ENCODE results near the gene EXOC3. TPM values are rescaled to one million over a fixed set of nuclear protein-coding genes. Genes with fewer than 3 reads are reported as not detected.

EXOC3 gene
- total and polyA plus RNA-seq, 10 of the 15 experiments (the other 5 are each of a cell fraction or from before 2014, with no cell fraction given), result 1.6 to 53.0 (median 27.9) TPM

DNA sequence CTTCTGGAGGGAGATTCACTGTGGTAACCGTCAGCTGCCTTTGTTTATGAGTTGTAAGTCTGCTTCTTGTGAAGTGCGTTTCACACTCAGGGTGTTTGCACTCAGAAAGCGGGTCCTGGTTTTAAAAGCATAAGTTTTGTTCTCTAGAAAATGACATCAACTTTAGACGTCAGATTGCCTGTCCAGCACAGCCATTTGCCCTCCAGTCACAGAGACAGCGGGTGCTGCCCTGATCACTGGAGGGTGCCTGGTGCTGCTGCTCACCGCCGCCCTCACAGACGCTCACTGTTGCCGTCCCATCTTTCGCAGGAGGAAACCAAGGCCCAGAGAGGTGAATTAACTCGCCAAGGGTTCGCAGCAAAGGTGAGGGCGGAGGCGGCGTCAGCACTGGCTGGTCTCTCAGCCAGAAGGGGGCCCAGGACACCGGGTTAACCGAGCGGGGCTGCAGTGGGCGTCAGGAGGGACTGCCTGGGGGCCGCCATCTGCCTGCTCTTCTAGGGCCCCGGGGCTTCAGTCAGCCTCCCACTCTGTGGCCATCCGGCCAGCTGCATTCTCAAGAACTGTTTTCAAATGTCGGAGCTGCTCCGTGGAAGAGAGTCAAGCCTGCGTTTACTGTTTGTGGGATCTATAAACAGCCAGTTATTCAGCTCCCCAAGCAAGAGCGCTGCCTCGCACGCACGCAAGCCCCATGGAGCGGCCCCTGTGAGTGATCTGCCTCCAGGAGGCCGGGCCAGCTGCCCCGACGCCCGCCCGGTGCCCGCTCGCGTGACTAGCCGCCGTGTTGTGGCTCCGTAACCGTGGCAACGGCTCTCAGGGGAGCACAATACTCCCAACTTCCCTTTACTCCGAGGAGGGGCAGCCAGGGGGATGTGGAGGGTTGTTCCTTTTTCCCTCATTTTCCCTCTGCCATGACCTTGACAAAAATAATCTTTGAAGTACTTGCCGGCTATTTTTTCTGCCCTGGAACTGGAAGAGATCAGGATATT lies 43.4 kb upstream of the EXOC3 start:
- CTCF ChIA-PET, result interaction anchor here (0.6 to 1.1 kb wide), 2 partner anchors 31 to 53 kb away, joined by 3 to 4 read pairs; no protein-coding TSS in a partner anchor
- peak overlapping the region; percentile 68 for H3K9ac ChIP-seq (ENCODE audit: control insufficient read depth, insufficient read depth, low read length)
- TSS peak; percentile 99 for BruUV-seq (replicated peaks)
- peak overlapping the region; percentile 46 for H2AFZ ChIP-seq (ENCODE audit: control insufficient read depth, low read depth, low read length)
- H3K27me3 ChIP-seq (replicated peaks in 1 of 2; ENCODE audit: control insufficient read depth in 2 of 2, insufficient read depth in 2 of 2, low read length in 1 of 2), result no peaks in the 10 kb centered on the region
- RAD21 ChIA-PET (ENCODE audit: unreplicated experiment), result interaction anchor here (1.0 to 2.8 kb wide), 3 partner anchors 25 to 83 kb away, joined by 8 to 10 read pairs (median 9); no protein-coding TSS in a partner anchor
- intact Hi-C loops (cut with micrococcal nuclease; ENCODE audit: unreplicated experiment), result no loop called here
- peaks cover 5% of the 10 kb centered on the region; the same call in 2 of the 3 replicates for H3K9me3 ChIP-seq (replicated peaks; ENCODE audit: control insufficient read depth, insufficient read depth, low read length)
- H4K20me1 ChIP-seq (ENCODE audit: control insufficient read depth, insufficient read depth), result no peaks in the 10 kb centered on the region
- in situ Hi-C loops (cut with MboI), result no loop called here
- WGBS (ENCODE audit: insufficient coverage, insufficient replicate concordance, low lambda C conversion rate, missing lambda C conversion rate), result 28% methylated on average over 44 of the region's 45 CpGs
- FAIRE-seq (peak; percentile 96), DNase-seq (ENCODE audit: low read depth, low spot score) (peak; percentile 49), ATAC-seq (peak; percentile 87)
- H3K36me3 ChIP-seq (ENCODE audit: control insufficient read depth in 2 of 2, insufficient read depth in 2 of 2, low read length in 1 of 2), result peaks cover 3 to 20% of the 10 kb centered on the region in 2 experiments; a peak in 3 of 4 replicates
- peak overlapping the region; percentile 74 for H3K4me2 ChIP-seq (ENCODE audit: control insufficient read depth, insufficient read depth)
- H3K27ac ChIP-seq (ENCODE audit: control insufficient read depth, insufficient read depth), result peak overlapping the region; percentile 95
- POLR2A ChIA-PET, result interaction anchor here (1.1 to 1.6 kb wide), 2 partner anchors 25 to 27 kb away, joined by 3 to 5 read pairs; no protein-coding TSS in a partner anchor
- SMC1A ChIA-PET (ENCODE audit: uncharacterized antibody, unreplicated experiment), result interaction anchor here (0.7 to 1.6 kb wide), 6 partner anchors 25 to 80 kb away, joined by 3 to 5 read pairs (median 4); no protein-coding TSS in a partner anchor
- H3K4me1 ChIP-seq (ENCODE audit: control insufficient read depth, insufficient read depth, low read length), result peaks cover 56% of the 10 kb centered on the region
- no peak overlapping the region for H3K4me3 ChIP-seq
- no peaks in the 10 kb centered on the region; the same call in none of the 2 replicates for H3K79me2 ChIP-seq (ENCODE audit: control insufficient read depth, insufficient read depth, low read length)
- TF ChIP-seq JUND (IDR thresholded peaks at IDR 0.05; ENCODE audit: low read depth, low read length) (no peak), SPI1 (IDR thresholded peaks at IDR 0.05; ENCODE audit: borderline replicate concordance, insufficient read depth, low read depth, low read length) (peak; percentile 56), NR2C2 (IDR thresholded peaks at IDR 0.05; ENCODE audit: borderline replicate concordance, control insufficient read depth, insufficient read length, low read depth) (no peak), SMAD5 (IDR thresholded peaks at IDR 0.05; ENCODE audit: low read depth) (0 out of 2 replicates have a peak, but pooled peaks have one; percentile 44), IKZF2 (IDR thresholded peaks at IDR 0.05) (peak; percentile 99 to 100), NR2C1 (IDR thresholded peaks at IDR 0.05) (no peak), YY1 (IDR thresholded peaks at IDR 0.05; ENCODE audit: low read depth, low read length) (peak; percentile 73), SRF (IDR thresholded peaks at IDR 0.05; ENCODE audit: low read depth in 2 of 2, low read length in 2 of 2) (0 out of 4 replicates have a peak, but pooled peaks of 1 of the 2 experiments have one; percentile 1), PML (IDR thresholded peaks at IDR 0.05; ENCODE audit: low read length) (peak; percentile 57; the same call in 1 of the 2 replicates), CHD1 (IDR thresholded peaks at IDR 0.05; ENCODE audit: low read depth, low read length) (no peak), ESRRA (IDR thresholded peaks at IDR 0.05; ENCODE audit: low read length) (peak; percentile 71; the same call in 1 of the 2 replicates), POLR2AphosphoS5 (IDR thresholded peaks at IDR 0.05; ENCODE audit: low read length) (peak; percentile 72), NFXL1 (IDR thresholded peaks at IDR 0.05; ENCODE audit: borderline replicate concordance) (no peak), TCF3 (IDR thresholded peaks at IDR 0.05; ENCODE audit: borderline replicate concordance, insufficient read depth, low read depth, low read length) (peak; percentile 99), GABPA (IDR thresholded peaks at IDR 0.05; ENCODE audit: low read depth) (no peak), IKZF1 (conservative IDR thresholded peaks at IDR 0.05) (peak; percentile 100), RCOR1 (conservative IDR thresholded peaks at IDR 0.05; ENCODE audit: low read depth, low read length) (peak; percentile 84; the same call in 1 of the 2 replicates), TAF1 (IDR thresholded peaks at IDR 0.05; ENCODE audit: borderline replicate concordance, low read depth, low read length) (peak; percentile 42; the same call in 1 of the 2 replicates), BMI1 (IDR thresholded peaks at IDR 0.05; ENCODE audit: borderline replicate concordance) (peak; percentile 97), TBL1XR1 (IDR thresholded peaks at IDR 0.05; ENCODE audit: low read depth, low read length) (peak; percentile 29; the same call in 1 of the 2 replicates), ZNF274 (IDR thresholded peaks at IDR 0.05; ENCODE audit: insufficient read depth, insufficient read length) (no peak)
- TF ChIP-seq, protein P1, sequence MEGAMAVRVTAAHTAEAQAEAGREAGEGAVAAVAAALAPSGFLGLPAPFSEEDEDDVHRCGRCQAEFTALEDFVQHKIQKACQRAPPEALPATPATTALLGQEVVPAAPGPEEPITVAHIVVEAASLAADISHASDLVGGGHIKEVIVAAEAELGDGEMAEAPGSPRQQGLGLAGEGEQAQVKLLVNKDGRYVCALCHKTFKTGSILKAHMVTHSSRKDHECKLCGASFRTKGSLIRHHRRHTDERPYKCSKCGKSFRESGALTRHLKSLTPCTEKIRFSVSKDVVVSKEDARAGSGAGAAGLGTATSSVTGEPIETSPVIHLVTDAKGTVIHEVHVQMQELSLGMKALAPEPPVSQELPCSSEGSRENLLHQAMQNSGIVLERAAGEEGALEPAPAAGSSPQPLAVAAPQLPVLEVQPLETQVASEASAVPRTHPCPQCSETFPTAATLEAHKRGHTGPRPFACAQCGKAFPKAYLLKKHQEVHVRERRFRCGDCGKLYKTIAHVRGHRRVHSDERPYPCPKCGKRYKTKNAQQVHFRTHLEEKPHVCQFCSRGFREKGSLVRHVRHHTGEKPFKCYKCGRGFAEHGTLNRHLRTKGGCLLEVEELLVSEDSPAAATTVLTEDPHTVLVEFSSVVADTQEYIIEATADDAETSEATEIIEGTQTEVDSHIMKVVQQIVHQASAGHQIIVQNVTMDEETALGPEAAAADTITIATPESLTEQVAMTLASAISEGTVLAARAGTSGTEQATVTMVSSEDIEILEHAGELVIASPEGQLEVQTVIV (IDR thresholded peaks at IDR 0.05; ENCODE audit: borderline replicate concordance, partially characterized antibody), result no peak
